Breast epithelium (tissue), 3 donors: ENCODE measurements around the gene HEXIM1.

ENCODE experiments used
- POLR2A ChIP-seq: fragments of 450-650 bp; IDR thresholded peaks from one replicate; pipeline ENCODE4 v1.6.1; 2016; ENCODE audit warnings: antibody characterized with exemption, mild to moderate bottlenecking, moderate library complexity
- POLR2AphosphoS5 ChIP-seq, 3 donors: sonication (generic); formaldehyde crosslinking; IDR thresholded peaks; one replicate each; pipeline ENCODE4 v1.6.1; 2017; ENCODE audit warnings: antibody characterized with exemption in 3 of 3
- TF ChIP-seq, protein P1 (sequence below), 3 donors: fragments of 450-650 bp; IDR thresholded peaks; one replicate each; pipeline ENCODE4 v1.5.1; 2016 to 2017; ENCODE audit warnings: antibody characterized with exemption in 3 of 3, mild to moderate bottlenecking in 3 of 3, moderate library complexity in 3 of 3

DNA sequence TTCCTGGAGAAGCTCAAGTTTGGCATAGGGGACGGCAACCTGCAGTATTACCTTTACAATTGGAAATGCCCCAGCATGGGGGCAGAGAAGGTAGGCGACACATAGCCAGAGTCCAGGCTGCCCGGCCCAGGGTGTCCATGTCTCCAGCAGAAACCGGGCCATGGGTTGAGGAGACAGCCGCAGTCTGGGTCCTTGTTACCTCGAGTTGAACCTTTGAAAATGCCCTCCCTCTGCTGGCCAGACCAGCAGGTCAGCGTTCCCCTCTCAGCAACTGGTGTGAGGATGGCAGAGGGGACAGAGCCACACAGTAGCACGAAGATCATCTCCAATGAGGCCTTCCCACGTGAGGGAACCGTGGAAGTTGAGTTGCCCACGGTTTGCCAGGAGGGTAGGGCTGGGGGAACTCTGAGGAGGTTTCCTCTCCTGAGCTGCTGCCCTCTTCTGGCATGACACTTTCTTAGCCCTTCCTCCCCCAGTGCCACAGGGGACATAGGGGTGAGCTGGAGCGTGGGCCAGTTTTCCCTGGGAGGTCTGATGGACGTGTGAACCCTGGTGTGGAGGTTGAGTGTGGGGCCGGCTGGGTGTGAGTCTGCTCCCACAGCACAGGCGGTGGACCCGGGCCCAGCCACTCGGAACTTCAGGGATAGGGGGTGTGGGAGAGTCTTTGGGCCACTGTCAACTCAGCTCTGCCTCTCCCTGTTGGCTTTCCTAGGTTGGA is 43.2 kb upstream of the HEXIM1 start:
- TF ChIP-seq, protein P1, sequence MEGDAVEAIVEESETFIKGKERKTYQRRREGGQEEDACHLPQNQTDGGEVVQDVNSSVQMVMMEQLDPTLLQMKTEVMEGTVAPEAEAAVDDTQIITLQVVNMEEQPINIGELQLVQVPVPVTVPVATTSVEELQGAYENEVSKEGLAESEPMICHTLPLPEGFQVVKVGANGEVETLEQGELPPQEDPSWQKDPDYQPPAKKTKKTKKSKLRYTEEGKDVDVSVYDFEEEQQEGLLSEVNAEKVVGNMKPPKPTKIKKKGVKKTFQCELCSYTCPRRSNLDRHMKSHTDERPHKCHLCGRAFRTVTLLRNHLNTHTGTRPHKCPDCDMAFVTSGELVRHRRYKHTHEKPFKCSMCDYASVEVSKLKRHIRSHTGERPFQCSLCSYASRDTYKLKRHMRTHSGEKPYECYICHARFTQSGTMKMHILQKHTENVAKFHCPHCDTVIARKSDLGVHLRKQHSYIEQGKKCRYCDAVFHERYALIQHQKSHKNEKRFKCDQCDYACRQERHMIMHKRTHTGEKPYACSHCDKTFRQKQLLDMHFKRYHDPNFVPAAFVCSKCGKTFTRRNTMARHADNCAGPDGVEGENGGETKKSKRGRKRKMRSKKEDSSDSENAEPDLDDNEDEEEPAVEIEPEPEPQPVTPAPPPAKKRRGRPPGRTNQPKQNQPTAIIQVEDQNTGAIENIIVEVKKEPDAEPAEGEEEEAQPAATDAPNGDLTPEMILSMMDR (IDR thresholded peaks at IDR 0.05), result no peak
- TF ChIP-seq POLR2A (no peak), POLR2AphosphoS5 (IDR thresholded peaks at IDR 0.05) (no peak)
